Measurements from ENCODE around the gene TAF9.
"Not testable (repeated sequence)": the region's sequence is repeated elsewhere in the genome, so short reads cannot be mapped to it uniquely, and the experiment has no call there.

TAF9 gene

DNA sequence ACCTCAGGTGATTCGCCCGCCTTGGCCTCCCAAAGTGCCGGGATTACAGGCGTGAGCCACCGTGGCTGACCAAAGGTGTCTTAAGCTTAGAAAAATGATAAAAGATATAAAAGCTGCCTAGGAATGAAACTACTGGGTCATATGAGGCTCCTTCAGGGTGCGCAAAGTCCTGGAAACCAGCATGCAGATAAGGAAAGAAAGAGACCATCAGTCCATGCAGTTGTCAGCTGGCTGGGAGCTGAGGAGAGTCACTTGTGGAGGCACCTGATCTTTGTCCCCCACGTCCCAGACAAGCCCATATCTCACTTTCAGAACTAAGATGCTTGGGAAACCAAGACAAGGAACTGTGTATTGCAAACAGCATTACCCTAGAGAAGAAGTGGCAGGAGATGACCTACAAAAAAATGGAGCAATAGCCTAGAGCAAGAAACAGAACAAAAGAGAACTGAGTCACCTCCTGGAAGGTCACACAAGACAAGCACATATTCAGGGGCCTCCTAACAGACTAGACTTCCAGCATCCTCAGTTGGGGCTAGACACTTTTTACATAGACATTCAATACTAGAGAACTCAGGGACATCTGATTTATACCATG lies 33.9 kb downstream of the TAF9 start:
- no peak for DNase-seq

DNA sequence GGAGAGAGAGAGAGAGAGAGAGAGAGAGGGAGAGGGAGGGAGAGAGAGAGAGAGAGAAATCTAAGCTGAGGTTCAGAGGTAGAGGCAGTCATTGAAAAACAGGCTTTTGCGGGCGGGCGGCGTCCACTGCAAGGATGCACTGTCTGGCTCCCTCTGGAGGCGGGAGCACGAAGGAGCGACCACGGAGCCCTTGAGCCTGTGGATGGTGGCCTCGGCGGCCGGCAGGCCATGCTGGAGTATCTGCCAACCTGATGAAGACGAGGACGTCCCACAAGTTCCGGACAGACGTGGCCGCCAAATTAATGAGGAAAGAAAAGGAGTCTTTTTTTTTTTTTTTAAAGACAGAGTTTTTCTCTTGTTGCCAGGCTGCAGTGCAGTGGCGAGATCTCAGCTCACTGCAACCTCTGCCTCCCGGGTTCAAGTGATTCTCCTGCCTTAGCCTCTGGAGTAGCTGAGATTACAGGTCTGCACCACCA lies 34.5 kb downstream of the TAF9 start:
- DNase-seq, result peak; percentile 81

DNA sequence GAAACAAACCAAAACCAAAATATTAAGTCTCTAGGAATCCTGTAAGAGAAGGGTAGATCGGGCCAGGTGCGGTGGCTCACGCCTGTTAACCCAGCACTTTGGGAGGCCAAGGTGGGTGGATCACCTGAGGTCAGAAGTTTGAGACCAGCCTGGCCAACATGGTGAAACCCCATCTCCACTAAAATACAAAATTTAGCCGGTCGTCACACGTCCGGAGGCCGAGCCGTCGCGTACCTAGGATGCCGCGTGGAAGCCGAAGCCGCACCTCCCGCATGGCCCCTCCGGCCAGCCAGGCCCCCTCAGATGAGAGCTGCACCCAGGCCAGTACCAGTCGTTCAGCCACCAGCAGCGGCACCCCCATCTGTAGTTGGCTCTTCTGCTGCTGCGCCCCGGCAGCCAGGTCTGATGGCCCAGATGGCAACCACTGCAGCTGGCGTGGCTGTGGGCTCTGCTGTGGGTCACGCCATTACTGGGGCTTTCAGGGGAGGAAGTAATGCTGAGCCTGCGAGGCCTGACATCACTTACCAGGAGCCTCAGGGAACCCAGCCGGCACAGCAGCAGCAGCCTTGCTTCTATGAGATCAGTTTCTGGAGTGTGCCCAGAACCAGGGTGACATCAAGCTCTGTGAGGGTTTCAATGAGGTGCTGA lies 35.5 kb downstream of the TAF9 start:
- DNase-seq, result not testable (repeated sequence)

DNA sequence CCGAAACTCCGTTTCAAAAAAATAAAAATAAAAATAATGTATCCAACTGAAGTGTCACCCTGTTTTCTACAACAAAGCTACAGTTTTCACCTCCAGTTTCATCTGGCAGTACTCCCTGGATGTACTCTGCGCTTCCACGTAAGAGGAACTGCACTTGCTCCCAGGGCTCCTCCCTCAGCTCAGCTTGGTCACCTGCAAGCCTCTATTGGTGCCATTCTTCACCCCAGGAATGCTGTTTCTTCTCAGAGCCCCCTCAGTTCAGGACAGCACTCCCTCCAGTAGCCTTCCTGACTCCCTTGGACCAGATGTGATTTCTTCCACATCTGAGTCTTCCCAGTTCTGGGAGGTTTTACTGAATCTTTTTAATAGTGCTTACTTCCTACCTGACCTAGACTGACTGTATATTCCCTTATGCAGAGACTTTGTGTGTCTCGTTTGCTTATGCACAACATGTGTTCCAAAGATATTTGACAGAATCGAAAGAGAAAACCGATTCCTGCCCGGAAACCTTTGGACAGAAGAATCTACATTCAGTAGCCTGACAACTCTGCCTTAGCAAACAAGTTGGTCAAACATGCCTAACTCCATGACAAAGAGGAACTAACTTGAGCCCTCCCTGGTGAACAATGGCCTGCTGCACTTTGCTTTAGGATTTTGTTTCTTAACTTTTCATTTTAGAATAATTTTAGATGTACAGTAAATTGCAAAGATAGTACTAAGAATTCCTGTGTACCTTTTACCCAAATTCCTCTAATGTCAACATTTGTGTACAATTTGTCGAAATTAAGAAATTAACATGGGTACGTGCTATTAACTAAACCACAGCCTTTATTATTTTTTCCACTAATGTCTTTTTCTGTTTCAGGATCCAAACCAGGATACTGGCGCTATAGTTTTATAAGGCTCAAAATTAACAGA lies 37.5 kb downstream of the TAF9 start:
- no peak for DNase-seq

DNA sequence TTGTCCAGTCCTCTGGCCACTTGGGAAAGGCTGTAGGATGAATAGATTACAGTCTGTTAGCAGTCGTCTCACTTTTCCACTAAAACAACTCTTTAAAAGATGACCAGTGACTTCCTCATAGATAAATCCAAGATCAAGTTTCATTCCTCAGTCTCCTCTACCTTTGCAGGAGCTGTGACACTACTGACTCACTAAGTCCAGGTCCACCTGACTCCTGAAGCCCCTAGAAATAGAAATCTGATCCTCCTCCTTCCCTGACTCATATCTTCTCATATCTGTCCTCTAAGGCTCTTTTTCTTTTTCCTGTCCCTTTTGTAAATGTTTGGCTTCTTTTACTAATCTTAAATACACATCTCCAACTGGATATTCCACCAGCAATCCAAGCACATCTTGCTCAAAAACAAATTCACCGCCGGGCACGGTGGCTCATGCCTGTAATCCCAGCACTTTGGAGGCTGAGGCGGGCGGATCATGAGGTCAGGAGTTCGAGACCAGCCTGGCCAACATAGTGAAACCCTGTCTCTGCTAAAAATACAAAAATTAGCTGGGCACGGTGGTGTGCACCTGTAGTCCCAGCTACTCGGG lies 39.3 kb downstream of the TAF9 start:
- DNase-seq, result no peak

DNA sequence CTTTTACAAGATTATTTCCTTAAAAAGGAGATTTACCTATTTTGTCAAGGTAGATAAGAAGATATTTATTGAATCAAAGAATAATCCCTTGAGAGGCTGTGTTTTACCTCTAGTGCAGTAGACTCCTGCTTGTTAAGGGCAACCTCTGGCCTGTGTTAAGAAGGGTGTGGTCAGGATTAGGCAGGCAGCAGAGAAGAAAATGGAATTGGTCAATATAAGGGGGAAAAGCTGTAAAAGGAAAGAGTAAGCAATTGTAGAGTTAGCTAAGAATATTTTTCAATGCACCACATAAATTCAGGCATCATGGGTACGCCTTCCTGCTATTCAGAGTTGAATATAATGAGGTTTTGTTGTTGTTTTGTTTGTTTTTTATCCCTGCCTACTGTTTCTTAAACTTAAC lies 43.0 kb downstream of the TAF9 start:
- no peak for DNase-seq

DNA sequence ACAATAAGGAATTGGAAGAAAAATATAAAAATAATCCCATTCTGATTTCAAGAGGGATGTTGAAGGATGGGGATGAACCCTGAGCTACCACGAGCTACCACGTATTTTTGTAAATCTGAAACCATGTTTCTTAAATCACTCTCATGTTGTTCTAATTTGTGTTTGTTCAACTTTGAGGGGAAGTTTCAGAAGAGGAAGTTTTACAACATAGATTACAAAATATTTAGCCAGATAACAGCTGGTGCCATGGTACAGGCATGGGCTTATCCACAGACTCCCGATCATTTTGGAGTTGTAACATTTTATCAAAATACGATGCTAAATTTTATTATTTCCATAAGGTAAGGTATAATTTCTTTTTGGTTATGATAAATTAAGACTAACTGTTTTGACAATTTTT lies 51.9 kb downstream of the TAF9 start:
- DNase-seq, result no peak

DNA sequence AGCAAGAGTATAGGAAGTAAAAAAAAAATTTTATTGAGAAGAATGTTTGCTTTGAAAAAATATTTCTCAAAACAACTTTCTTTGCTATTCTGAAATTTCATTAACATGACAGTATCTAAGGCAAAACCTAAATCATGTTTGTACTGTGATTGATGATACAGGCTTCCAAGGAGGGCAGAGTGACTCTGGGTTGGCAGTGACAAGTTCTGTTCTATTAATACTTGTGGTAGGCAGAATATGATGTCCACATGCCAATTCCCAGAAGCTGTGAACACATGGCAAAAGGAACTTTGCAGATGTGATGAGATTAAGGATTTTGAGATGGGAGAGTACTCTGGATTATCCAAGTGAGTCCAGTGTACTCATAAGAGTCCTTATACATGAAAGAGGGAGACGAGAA lies 53.3 kb downstream of the TAF9 start:
- no peak for DNase-seq

Data from CD4-positive, alpha-beta T cell treated with Interleukin-17A for 1 hour (primary cell).